Neural cell (in vitro differentiated cells): Measurements from ENCODE around the gene RYK. TPM values are rescaled to one million over a fixed set of nuclear protein-coding genes. Genes with fewer than 3 reads are reported as not detected.

Source experiments
- H2AFZ ChIP-seq: fragments of 200-600, 300-800 bp; sonication (generic), shearing (Covaris generic); 2 replicates; pipeline ENCODE4 v1.6.0; 2014; ENCODE audit warnings: low read depth, mild to moderate bottlenecking, antibody characterized with exemption, low read length, moderate library complexity
- H3F3A ChIP-seq: fragments of 200-600 bp; shearing (Covaris generic); 2 replicates; pipeline ENCODE4 v1.6.1; 2016; ENCODE audit warnings: mild to moderate bottlenecking, moderate library complexity, mixed read lengths, antibody characterized with exemption, low read length; ENCODE audit not compliant: insufficient read depth, poor library complexity, severe bottlenecking
- H3K27ac ChIP-seq: fragments of 200-600, 300-800 bp; sonication (generic), shearing (Covaris generic); 2 replicates; pipeline ENCODE4 v1.5.1; 2014; ENCODE audit warnings: mild to moderate bottlenecking, low read length, moderate library complexity
- H3K27me3 ChIP-seq: fragments of 300-800, 200-600 bp; sonication (generic), shearing (Covaris generic); 2 replicates; pipeline ENCODE4 v1.6.0; 2014; ENCODE audit warnings: mild to moderate bottlenecking, low read depth, low read length, moderate library complexity; ENCODE audit not compliant: insufficient read depth
- H3K36me3 ChIP-seq: fragments of 300-800, 200-600 bp; sonication (generic), shearing (Covaris generic); 2 replicates; pipeline ENCODE4 v1.5.1; 2014; ENCODE audit warnings: mild to moderate bottlenecking, antibody characterized with exemption, low read length, moderate library complexity; ENCODE audit not compliant: insufficient read depth
- H3K4me2 ChIP-seq: fragments of 300-800, 200-600 bp; sonication (generic), shearing (Covaris generic); 2 replicates; pipeline ENCODE4 v1.6.0; 2014; ENCODE audit warnings: mild to moderate bottlenecking, low read length
- H3K4me3 ChIP-seq: fragments of 300-800, 200-600 bp; sonication (generic), shearing (Covaris generic); 2 replicates; pipeline ENCODE4 v1.5.1; 2014; ENCODE audit warnings: mild to moderate bottlenecking, low read length, moderate library complexity
- H3K79me2 ChIP-seq: fragments of 200-600 bp; shearing (Covaris generic); replicated peaks from 2 replicates; pipeline ENCODE4 v1.6.0; 2014; ENCODE audit warnings: mild to moderate bottlenecking, low read length, moderate library complexity; ENCODE audit not compliant: insufficient read depth
- H3K9ac ChIP-seq: fragments of 300-800, 200-600 bp; sonication (generic), shearing (Covaris generic); 2 replicates; pipeline ENCODE4 v1.6.1; 2016; ENCODE audit warnings: mild to moderate bottlenecking, low read length, mixed read lengths
- H3K9me2 ChIP-seq: fragments of 200-600 bp; shearing (Covaris generic); 2 replicates; pipeline ENCODE4 v1.6.1; 2016; ENCODE audit warnings: mild to moderate bottlenecking, low read length, mixed read lengths; ENCODE audit not compliant: insufficient read depth
- H3K9me3 ChIP-seq: fragments of 200-600, 300-800 bp; sonication (generic), shearing (Covaris generic); 2 replicates; pipeline ENCODE4 v1.6.1; 2016; ENCODE audit warnings: mild to moderate bottlenecking, mixed run types, low read length, moderate library complexity, mixed read lengths
- H4K20me1 ChIP-seq: fragments of 200-600 bp; shearing (Covaris generic); 2 replicates; pipeline ENCODE4 v1.6.1; 2016; ENCODE audit warnings: mild to moderate bottlenecking, mixed run types; ENCODE audit not compliant: insufficient read depth
- CTCF ChIP-seq: fragments of 450-650 bp; IDR thresholded peaks from 2 replicates; pipeline ENCODE4 v1.5.1; 2014; ENCODE audit warnings: antibody characterized with exemption, mild to moderate bottlenecking, moderate library complexity; ENCODE audit not compliant: poor library complexity, severe bottlenecking
- EP300 ChIP-seq: fragments of 450-650 bp; conservative IDR thresholded peaks from 2 replicates; pipeline ENCODE4 v1.6.1; 2014; ENCODE audit warnings: antibody characterized with exemption, mild to moderate bottlenecking, moderate library complexity; ENCODE audit not compliant: poor library complexity, severe bottlenecking
- EZH2 ChIP-seq: fragments of 200-600, 300-800 bp; shearing (Covaris generic), sonication (generic); IDR thresholded peaks from 2 replicates; pipeline ENCODE4 v1.6.1; 2014; ENCODE audit warnings: antibody characterized with exemption, low read length, borderline replicate concordance, mild to moderate bottlenecking; ENCODE audit not compliant: insufficient read depth, poor library complexity, severe bottlenecking
- MXI1 ChIP-seq: fragments of 450-650 bp; conservative IDR thresholded peaks from 2 replicates; pipeline ENCODE4 v1.6.1; 2014; ENCODE audit warnings: antibody characterized with exemption, mild to moderate bottlenecking; ENCODE audit not compliant: poor library complexity, severe bottlenecking
- POLR2AphosphoS5 ChIP-seq: IDR thresholded peaks from 2 replicates; pipeline ENCODE4 v1.6.1; 2012
- RAD21 ChIP-seq: fragments of 450-650 bp; conservative IDR thresholded peaks from 2 replicates; pipeline ENCODE4 v1.6.1; 2014; ENCODE audit warnings: antibody characterized with exemption, mild to moderate bottlenecking, moderate library complexity
- REST ChIP-seq: IDR thresholded peaks from 2 replicates; pipeline ENCODE4 v1.6.1; 2012; ENCODE audit warnings: borderline replicate concordance
- SMC3 ChIP-seq: fragments of 450-650 bp; conservative IDR thresholded peaks from 2 replicates; pipeline ENCODE4 v1.6.1; 2014; ENCODE audit warnings: antibody characterized with exemption, mild to moderate bottlenecking, moderate library complexity; ENCODE audit not compliant: poor library complexity
- TAF1 ChIP-seq: IDR thresholded peaks from 2 replicates; pipeline ENCODE4 v1.6.1; 2012; ENCODE audit warnings: low read depth
- polyA plus RNA-seq: library from polyadenylated mRNA; depleted of rRNA; stranded (reverse); fragments of >200 nt; gene quantifications from 2 replicates; pipeline ENCODE4 v1.2.3, GENCODE V29; 2014

The RYK gene
- polyA plus RNA-seq, 1 donor from 2014 or later: 68.6 TPM

DNA sequence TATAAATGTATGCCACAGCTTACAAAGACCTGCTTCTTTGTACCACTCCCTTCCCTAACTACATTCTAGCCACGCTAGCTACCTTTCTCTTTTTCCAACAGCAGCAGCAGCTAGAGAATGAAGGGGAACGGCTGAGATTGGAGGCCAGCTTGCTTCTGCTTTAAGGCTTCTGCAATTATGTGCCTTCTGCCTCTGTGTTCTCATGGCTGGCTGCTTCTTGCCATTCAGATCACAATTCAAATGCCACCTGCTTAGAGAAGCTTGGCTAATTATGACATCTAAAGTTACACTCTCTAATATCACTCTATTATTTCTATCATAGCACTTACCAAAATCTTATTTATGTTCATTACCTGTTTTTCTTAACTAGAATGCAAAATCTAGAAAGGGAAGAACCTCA, 95.2 kb downstream of the RYK start:
- Histone ChIP-seq H4K20me1 (no peaks in the 10 kb centered on the region), H3K27me3 (no peaks in the 10 kb centered on the region), H3K4me2 (no peak overlapping the region), H3K9me3 (no peaks in the 10 kb centered on the region), H3K9me2 (no peaks in the 10 kb centered on the region), H3K27ac (no peak overlapping the region), H3K79me2 (no peaks in the 10 kb centered on the region), H3K4me3 (no peak overlapping the region), H3K36me3 (no peaks in the 10 kb centered on the region), H3K9ac (no peak overlapping the region), H3F3A (no peaks in the 10 kb centered on the region), H2AFZ (no peak overlapping the region)
- TF ChIP-seq EZH2: no peak
- no peak for TF ChIP-seq TAF1
- TF ChIP-seq MXI1: no peak
- no peak for TF ChIP-seq REST
- TF ChIP-seq RAD21: no peak
- TF ChIP-seq EP300: no peak
- no peak for TF ChIP-seq SMC3
- TF ChIP-seq POLR2AphosphoS5: no peak
- TF ChIP-seq CTCF: no peak

DNA sequence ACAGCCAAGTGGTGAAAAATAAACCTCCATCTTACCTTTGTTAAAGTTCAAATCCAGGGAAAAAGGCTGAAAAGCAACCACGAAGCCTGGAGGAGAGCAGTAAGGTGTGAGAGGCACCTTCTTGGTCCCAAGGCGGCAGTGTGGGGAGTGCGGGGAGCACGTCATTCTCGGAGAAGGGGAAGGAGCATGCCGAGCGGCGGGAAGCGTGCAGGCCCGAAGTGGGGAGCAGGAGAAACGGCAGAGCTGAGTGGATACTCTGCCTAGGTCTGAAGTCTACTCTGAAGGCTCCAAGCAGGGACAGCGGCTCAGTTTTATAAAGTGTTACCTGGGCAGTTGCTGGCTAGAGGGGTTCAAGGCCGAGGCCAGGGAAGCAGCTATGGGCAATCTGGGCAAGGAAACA, 96.9 kb downstream of the RYK start:
- Histone ChIP-seq H3K27ac (no peak overlapping the region), H3K36me3 (no peaks in the 10 kb centered on the region), H3K4me2 (no peak overlapping the region)

More for the DNA sequence above, 96.9 kb downstream of the RYK start:
- Histone ChIP-seq H3F3A (no peaks in the 10 kb centered on the region), H3K9me2 (no peaks in the 10 kb centered on the region), H3K9me3 (no peaks in the 10 kb centered on the region), H4K20me1 (no peaks in the 10 kb centered on the region), H3K27me3 (no peaks in the 10 kb centered on the region), H2AFZ (no peak overlapping the region), H3K9ac (no peak overlapping the region), H3K4me3 (no peak overlapping the region), H3K79me2 (no peaks in the 10 kb centered on the region)
- TF ChIP-seq MXI1 (no peak), POLR2AphosphoS5 (no peak), TAF1 (no peak), SMC3 (no peak), EZH2 (no peak), RAD21 (no peak), CTCF (no peak)
